BE2C (cell line): ENCODE results near the gene S1PR4.

ENCODE experiments used
- DNase-seq: peaks from one replicate; pipeline ENCODE4 v3.0.0-alpha.2; 2020
- H3K27me3 ChIP-seq: fragments of 250-450 bp; sonication (Bioruptor Pico); 2 replicates; pipeline ENCODE4 v1.5.1; 2020; ENCODE audit warnings: mild to moderate bottlenecking
- H3K36me3 ChIP-seq: fragments of 250-450 bp; sonication (Bioruptor Pico); 2 replicates; pipeline ENCODE4 v1.5.1; 2020; ENCODE audit warnings: mild to moderate bottlenecking
- H3K4me1 ChIP-seq: fragments of 250-450 bp; sonication (Bioruptor Pico); 2 replicates; pipeline ENCODE4 v1.5.1; 2020
- H3K4me3 ChIP-seq: 2 replicates; pipeline ENCODE4 v1.5.1; 2011; ENCODE audit warnings: low read depth, low read length
- H3K9me3 ChIP-seq: fragments of 250-450 bp; sonication (Bioruptor Pico); 2 replicates; pipeline ENCODE4 v1.5.1; 2020
- CTCF ChIP-seq: IDR thresholded peaks from 2 replicates; pipeline ENCODE4 v1.5.1; 2012; ENCODE audit warnings: mild to moderate bottlenecking, low read depth, low read length

Gene S1PR4

GRCh38 chr19:3142781-3143337, 35.7 kb upstream of the S1PR4 start:
- no peak for TF ChIP-seq CTCF
- H3K4me3 ChIP-seq, result no peak overlapping the region
- no peaks in the 10 kb centered on the region for H3K36me3 ChIP-seq
- H3K4me1 ChIP-seq, result no peaks in the 10 kb centered on the region
- H3K27me3 ChIP-seq, result no peaks in the 10 kb centered on the region
- no peaks in the 10 kb centered on the region for H3K9me3 ChIP-seq
- DNase-seq, result no peak

- no peak for DNase-seq
- Histone ChIP-seq H3K9me3 (no peaks in the 10 kb centered on the region), H3K4me3 (no peak overlapping the region), H3K4me1 (no peaks in the 10 kb centered on the region), H3K27me3 (no peaks in the 10 kb centered on the region; the same call in 1 of the 2 replicates), H3K36me3 (no peaks in the 10 kb centered on the region)
- TF ChIP-seq CTCF, result no peak
These were observed 32.5 kb upstream of the S1PR4 start for GRCh38 chr19:3145909-3146676.

GRCh38 chr19:3146677-3147100, 31.9 kb upstream of the S1PR4 start:
- peak; percentile 77 for TF ChIP-seq CTCF
- no peak overlapping the region for H3K4me3 ChIP-seq
- peak; percentile 51 for DNase-seq
- no peaks in the 10 kb centered on the region for H3K4me1 ChIP-seq
- no peaks in the 10 kb centered on the region; the same call in 1 of the 2 replicates for H3K27me3 ChIP-seq
- no peaks in the 10 kb centered on the region for H3K9me3 ChIP-seq
- no peaks in the 10 kb centered on the region for H3K36me3 ChIP-seq

- H3K9me3 ChIP-seq, result no peaks in the 10 kb centered on the region
- H3K36me3 ChIP-seq, result no peaks in the 10 kb centered on the region
- H3K4me1 ChIP-seq, result no peaks in the 10 kb centered on the region
- TF ChIP-seq CTCF, result no peak
- H3K4me3 ChIP-seq, result no peak overlapping the region
- no peaks in the 10 kb centered on the region; the same call in 1 of the 2 replicates for H3K27me3 ChIP-seq
- no peak for DNase-seq
These were observed 30.1 kb upstream of the S1PR4 start for GRCh38 chr19:3148503-3148902.

- Histone ChIP-seq H3K4me3 (no peak overlapping the region), H3K36me3 (no peaks in the 10 kb centered on the region), H3K4me1 (no peaks in the 10 kb centered on the region), H3K9me3 (no peaks in the 10 kb centered on the region), H3K27me3 (no peaks in the 10 kb centered on the region; the same call in 1 of the 2 replicates)
- DNase-seq, result no peak
- no peak for TF ChIP-seq CTCF
These were observed 29.5 kb upstream of the S1PR4 start for GRCh38 chr19:3149089-3149488.
